ENCODE measurements around the gene TMEM238L. TPM values are rescaled to one million over a fixed set of nuclear protein-coding genes. Genes with fewer than 3 reads are reported as not detected.

The TMEM238L gene
- total and polyA plus RNA-seq, 2 of the 4 experiments (the other 2 are of a cell fraction) = not detected

DNA sequence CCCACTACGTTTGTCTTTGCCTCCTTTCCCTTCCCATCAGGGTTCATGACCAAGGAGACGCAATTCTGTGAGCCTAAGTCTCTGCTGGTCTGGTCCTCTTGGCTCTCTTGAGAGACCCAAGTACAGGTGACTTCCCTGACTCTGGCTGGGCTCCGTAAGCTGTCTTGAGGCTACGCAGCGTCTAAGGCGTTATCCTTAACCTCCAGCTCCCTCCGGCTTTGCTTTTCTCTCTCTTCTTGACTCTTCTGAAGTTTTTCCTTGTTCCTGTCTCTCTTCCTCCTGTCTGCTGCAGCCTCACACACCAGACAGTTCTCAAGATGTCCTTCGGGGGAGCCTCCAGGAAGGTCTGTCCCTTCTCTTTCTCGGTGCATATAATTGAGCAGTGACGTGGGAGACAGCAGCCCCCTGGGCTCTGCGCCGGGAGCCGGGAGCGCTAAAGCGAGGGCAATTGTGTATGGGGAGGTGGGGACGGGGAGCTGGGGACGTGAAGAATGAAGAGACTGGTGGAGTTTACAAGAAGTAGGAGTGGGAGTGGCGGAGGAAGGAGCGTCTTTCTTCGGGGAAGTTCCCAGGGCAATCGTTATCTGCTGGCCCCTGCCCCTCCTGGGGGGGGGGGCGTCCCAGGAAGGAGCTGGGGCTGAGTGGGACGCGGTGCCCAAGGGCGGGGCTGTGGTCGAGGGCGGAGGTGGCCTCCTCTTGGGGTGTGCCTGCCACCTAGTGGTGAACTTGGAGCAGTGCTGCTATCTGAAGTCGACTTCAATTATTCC lies 40.9 kb upstream of the TMEM238L start:
- Histone ChIP-seq H3K79me1 (ENCODE audit: low read depth in 1 of 2, low read length in 2 of 2) (no peaks in the 10 kb centered on the region), H3K4me1 (ENCODE audit: control insufficient read depth, insufficient read depth, low read length) (no peaks in the 10 kb centered on the region), H2BK120ac (ENCODE audit: low read depth, low read length) (no peak overlapping the region), H2BK15ac (ENCODE audit: low read depth, low read length) (no peak overlapping the region), H3K56ac (ENCODE audit: extremely low read depth, insufficient read depth, low read length) (no peak overlapping the region), H3K27ac (ENCODE audit: insufficient read depth, low read length) (no peak overlapping the region), H3K23ac (ENCODE audit: low read depth, low read length) (no peak overlapping the region), H3K4ac (ENCODE audit: low read depth, low read length) (no peak overlapping the region), H4K5ac (ENCODE audit: low read depth, low read length) (no peak overlapping the region), H4K8ac (ENCODE audit: low read depth in 2 of 2, low read length in 2 of 2) (no peak overlapping the region), H3K4me2 (ENCODE audit: low read depth, low read length) (peak overlapping the region; percentile 77), H2BK5ac (ENCODE audit: low read depth, low read length, poor library complexity, severe bottlenecking) (no peak overlapping the region), H3K4me3 (ENCODE audit: insufficient read depth, low read depth, low read length) (peak overlapping the region; percentile 39), H2AK9ac (replicated peaks; ENCODE audit: low read depth, low read length, poor library complexity) (peak overlapping the region; percentile 76), H2AK5ac (ENCODE audit: low read depth, low read length) (no peak overlapping the region), H2BK20ac (ENCODE audit: low read depth, low read length) (no peak overlapping the region), H3K9ac (ENCODE audit: low read depth, low read length) (no peak overlapping the region), H3K36me3 (ENCODE audit: control insufficient read depth, insufficient read depth, low read length) (no peaks in the 10 kb centered on the region), H3K9me1 (ENCODE audit: insufficient read depth, low read length) (no peaks in the 10 kb centered on the region), H2AFZ (replicated peaks; ENCODE audit: low read length, poor library complexity) (peak overlapping the region; percentile 82), H4K20me1 (ENCODE audit: insufficient read depth, low read length) (no peaks in the 10 kb centered on the region), H3K27me3 (ENCODE audit: control insufficient read depth, insufficient read depth, low read length) (peaks cover 2% of the 10 kb centered on the region; the same call in 1 of the 2 replicates), H3K9me3 (ENCODE audit: control insufficient read depth, insufficient read depth, low read length) (no peaks in the 10 kb centered on the region), H4K91ac (ENCODE audit: insufficient read depth, low read depth, low read length) (no peak overlapping the region), H3K18ac (ENCODE audit: low read depth, low read length) (no peak overlapping the region), H3K14ac (replicated peaks; ENCODE audit: low read depth, low read length) (no peak overlapping the region)
- POLR2A ChIA-PET (ENCODE audit: unreplicated experiment) = interaction anchor here (0.6 kb wide), 1 partner anchor 141 kb away, joined by 8 read pairs; no protein-coding TSS in a partner anchor
- dilution Hi-C loops (cut with HindIII; ENCODE audit: low sequenced_read_pairs, unreplicated experiment) = no loop called here
- DNase-seq (peak; percentile 53), ATAC-seq (ENCODE audit: low read depth) (peak; percentile 99)
- WGBS, 2 experiments (ENCODE audit: extremely low coverage in 2 of 2, insufficient read length in 1 of 2) = 19% methylated on average over 6 of the region's 28 CpGs; no CpG with 5 or more reads in 1 of the 2 experiments
- in situ Hi-C loops (cut with MboI; ENCODE audit: low sequenced_read_pairs) = loop anchor here (5.0 kb wide), 2 partner anchors 108 to 198 kb away; no protein-coding TSS in a partner anchor
- no TSS peak for BruUV-seq (replicated peaks)
- CTCF ChIA-PET = interaction anchor here (0.6 to 2.0 kb wide), 12 partner anchors 11 to 793 kb away, joined by 3 to 16 read pairs (median 4); no protein-coding TSS in a partner anchor
- intact Hi-C loops (cut with micrococcal nuclease) = loop anchor here (1.0 kb wide), 3 partner anchors 108 to 214 kb away; no protein-coding TSS in a partner anchor
- TF ChIP-seq BHLHE40 (IDR thresholded peaks at IDR 0.05; ENCODE audit: low read depth, low read length) (no peak), SMC3 (IDR thresholded peaks at IDR 0.05; ENCODE audit: low read depth, low read length) (peak; percentile 83), NFE2L2 (IDR thresholded peaks at IDR 0.05; ENCODE audit: low read depth, low read length) (no peak), RCOR1 (IDR thresholded peaks at IDR 0.05; ENCODE audit: insufficient replicate concordance, low read length) (no peak), RAD21 (IDR thresholded peaks at IDR 0.05; ENCODE audit: low read length) (peak; percentile 81), FOS (IDR thresholded peaks at IDR 0.05; ENCODE audit: low read depth, low read length) (no peak), MAZ (IDR thresholded peaks at IDR 0.05; ENCODE audit: borderline replicate concordance, low read depth, low read length) (peak; percentile 76; the same call in 1 of the 2 replicates), CHD1 (IDR thresholded peaks at IDR 0.05; ENCODE audit: low read depth, low read length) (no peak), CEBPB (IDR thresholded peaks at IDR 0.05; ENCODE audit: low read depth, low read length) (no peak), MXI1 (IDR thresholded peaks at IDR 0.05; ENCODE audit: borderline replicate concordance, low read depth, low read length) (no peak), RFX5 (IDR thresholded peaks at IDR 0.05; ENCODE audit: low read depth, low read length) (no peak)
- TF ChIP-seq, protein P1, sequence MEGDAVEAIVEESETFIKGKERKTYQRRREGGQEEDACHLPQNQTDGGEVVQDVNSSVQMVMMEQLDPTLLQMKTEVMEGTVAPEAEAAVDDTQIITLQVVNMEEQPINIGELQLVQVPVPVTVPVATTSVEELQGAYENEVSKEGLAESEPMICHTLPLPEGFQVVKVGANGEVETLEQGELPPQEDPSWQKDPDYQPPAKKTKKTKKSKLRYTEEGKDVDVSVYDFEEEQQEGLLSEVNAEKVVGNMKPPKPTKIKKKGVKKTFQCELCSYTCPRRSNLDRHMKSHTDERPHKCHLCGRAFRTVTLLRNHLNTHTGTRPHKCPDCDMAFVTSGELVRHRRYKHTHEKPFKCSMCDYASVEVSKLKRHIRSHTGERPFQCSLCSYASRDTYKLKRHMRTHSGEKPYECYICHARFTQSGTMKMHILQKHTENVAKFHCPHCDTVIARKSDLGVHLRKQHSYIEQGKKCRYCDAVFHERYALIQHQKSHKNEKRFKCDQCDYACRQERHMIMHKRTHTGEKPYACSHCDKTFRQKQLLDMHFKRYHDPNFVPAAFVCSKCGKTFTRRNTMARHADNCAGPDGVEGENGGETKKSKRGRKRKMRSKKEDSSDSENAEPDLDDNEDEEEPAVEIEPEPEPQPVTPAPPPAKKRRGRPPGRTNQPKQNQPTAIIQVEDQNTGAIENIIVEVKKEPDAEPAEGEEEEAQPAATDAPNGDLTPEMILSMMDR (conservative IDR thresholded peaks at IDR 0.05; ENCODE audit: low read depth, low read length) = peak; percentile 87
- TF ChIP-seq, protein P2, sequence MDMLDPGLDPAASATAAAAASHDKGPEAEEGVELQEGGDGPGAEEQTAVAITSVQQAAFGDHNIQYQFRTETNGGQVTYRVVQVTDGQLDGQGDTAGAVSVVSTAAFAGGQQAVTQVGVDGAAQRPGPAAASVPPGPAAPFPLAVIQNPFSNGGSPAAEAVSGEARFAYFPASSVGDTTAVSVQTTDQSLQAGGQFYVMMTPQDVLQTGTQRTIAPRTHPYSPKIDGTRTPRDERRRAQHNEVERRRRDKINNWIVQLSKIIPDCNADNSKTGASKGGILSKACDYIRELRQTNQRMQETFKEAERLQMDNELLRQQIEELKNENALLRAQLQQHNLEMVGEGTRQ (IDR thresholded peaks at IDR 0.05; ENCODE audit: low read depth, low read length) = no peak
- TF ChIP-seq, protein P3, sequence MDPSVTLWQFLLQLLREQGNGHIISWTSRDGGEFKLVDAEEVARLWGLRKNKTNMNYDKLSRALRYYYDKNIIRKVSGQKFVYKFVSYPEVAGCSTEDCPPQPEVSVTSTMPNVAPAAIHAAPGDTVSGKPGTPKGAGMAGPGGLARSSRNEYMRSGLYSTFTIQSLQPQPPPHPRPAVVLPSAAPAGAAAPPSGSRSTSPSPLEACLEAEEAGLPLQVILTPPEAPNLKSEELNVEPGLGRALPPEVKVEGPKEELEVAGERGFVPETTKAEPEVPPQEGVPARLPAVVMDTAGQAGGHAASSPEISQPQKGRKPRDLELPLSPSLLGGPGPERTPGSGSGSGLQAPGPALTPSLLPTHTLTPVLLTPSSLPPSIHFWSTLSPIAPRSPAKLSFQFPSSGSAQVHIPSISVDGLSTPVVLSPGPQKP (IDR thresholded peaks at IDR 0.05; ENCODE audit: borderline replicate concordance, low read depth, low read length) = no peak

All from IMR-90 (cell line).